Measurements from ENCODE around the gene SUSD1. TPM values are rescaled to one million over a fixed set of nuclear protein-coding genes. Genes with fewer than 3 reads are reported as not detected.

The SUSD1 gene
- total RNA-seq, 2 experiments from 2014 or later = 0.32 TPM; not detected in 1

- Histone ChIP-seq H3K9me3 (ENCODE audit: low read length) (no peaks in the 10 kb centered on the region), H3K36me3 (ENCODE audit: insufficient read depth, low read length) (no peaks in the 10 kb centered on the region), H3K4me2 (ENCODE audit: low read length) (no peak overlapping the region), H3K4me1 (ENCODE audit: insufficient read depth, low read length, poor library complexity, severe bottlenecking) (no peaks in the 10 kb centered on the region), H2AFZ (ENCODE audit: low read length) (no peak overlapping the region), H4K20me1 (ENCODE audit: insufficient read depth, low read length) (no peaks in the 10 kb centered on the region), H3K9me2 (ENCODE audit: insufficient read depth, low read length) (no peaks in the 10 kb centered on the region), H3K79me2 (ENCODE audit: insufficient read depth, low read depth, low read length) (no peaks in the 10 kb centered on the region), H3K4me3 (ENCODE audit: low read depth, low read length, poor library complexity, severe bottlenecking) (no peak overlapping the region), H3K27ac (ENCODE audit: low read depth, low read length, poor library complexity, severe bottlenecking) (no peak overlapping the region)
- DNase-seq (ENCODE audit: low spot score) = no peak
- TF ChIP-seq CTCF (conservative IDR thresholded peaks at IDR 0.05; ENCODE audit: low read length) (no peak), EZH2phosphoT487 (IDR thresholded peaks at IDR 0.05; ENCODE audit: borderline replicate concordance, low read depth, low read length) (no peak)
- intact Hi-C loops (cut with micrococcal nuclease; ENCODE audit: unreplicated experiment) = no loop called here
- no TSS peak for BruUV-seq (replicated peaks)
- CTCF ChIA-PET (ENCODE audit: unreplicated experiment) = no interaction called here
- POLR2A ChIA-PET = no interaction called here
Observed at GRCh38 chr9:112050544-112051475, 124.3 kb downstream of the SUSD1 start.

GRCh38 chr9:112049811-112050516, 125.1 kb downstream of the SUSD1 start:
- H3K4me2 ChIP-seq (ENCODE audit: low read length) = no peak overlapping the region
- TF ChIP-seq CTCF (conservative IDR thresholded peaks at IDR 0.05; ENCODE audit: low read length) (no peak), EZH2phosphoT487 (IDR thresholded peaks at IDR 0.05; ENCODE audit: borderline replicate concordance, low read depth, low read length) (no peak)

More at GRCh38 chr9:112049811-112050516, 125.1 kb downstream of the SUSD1 start:
- no peak overlapping the region for H2AFZ ChIP-seq (ENCODE audit: low read length)
- no peaks in the 10 kb centered on the region for H3K9me3 ChIP-seq (ENCODE audit: low read length)
- BruUV-seq (replicated peaks) = no TSS peak
- H3K36me3 ChIP-seq (ENCODE audit: insufficient read depth, low read length) = no peaks in the 10 kb centered on the region
- POLR2A ChIA-PET = interaction anchor here (0.9 kb wide), 1 partner anchor 18 kb away, joined by 3 read pairs; no protein-coding TSS in a partner anchor
- no peaks in the 10 kb centered on the region for H3K9me2 ChIP-seq (ENCODE audit: insufficient read depth, low read length)
- no peak for DNase-seq (ENCODE audit: low spot score)
- no peaks in the 10 kb centered on the region for H3K79me2 ChIP-seq (ENCODE audit: insufficient read depth, low read depth, low read length)
- no peak overlapping the region for H3K4me3 ChIP-seq (ENCODE audit: low read depth, low read length, poor library complexity, severe bottlenecking)
- H4K20me1 ChIP-seq (ENCODE audit: insufficient read depth, low read length) = no peaks in the 10 kb centered on the region
- no peaks in the 10 kb centered on the region for H3K4me1 ChIP-seq (ENCODE audit: insufficient read depth, low read length, poor library complexity, severe bottlenecking)
- intact Hi-C loops (cut with micrococcal nuclease; ENCODE audit: unreplicated experiment) = no loop called here
- CTCF ChIA-PET (ENCODE audit: unreplicated experiment) = no interaction called here
- H3K27ac ChIP-seq (ENCODE audit: low read depth, low read length, poor library complexity, severe bottlenecking) = no peak overlapping the region
